ENCODE data around the gene SNRPD2.

SNRPD2 gene

DNA sequence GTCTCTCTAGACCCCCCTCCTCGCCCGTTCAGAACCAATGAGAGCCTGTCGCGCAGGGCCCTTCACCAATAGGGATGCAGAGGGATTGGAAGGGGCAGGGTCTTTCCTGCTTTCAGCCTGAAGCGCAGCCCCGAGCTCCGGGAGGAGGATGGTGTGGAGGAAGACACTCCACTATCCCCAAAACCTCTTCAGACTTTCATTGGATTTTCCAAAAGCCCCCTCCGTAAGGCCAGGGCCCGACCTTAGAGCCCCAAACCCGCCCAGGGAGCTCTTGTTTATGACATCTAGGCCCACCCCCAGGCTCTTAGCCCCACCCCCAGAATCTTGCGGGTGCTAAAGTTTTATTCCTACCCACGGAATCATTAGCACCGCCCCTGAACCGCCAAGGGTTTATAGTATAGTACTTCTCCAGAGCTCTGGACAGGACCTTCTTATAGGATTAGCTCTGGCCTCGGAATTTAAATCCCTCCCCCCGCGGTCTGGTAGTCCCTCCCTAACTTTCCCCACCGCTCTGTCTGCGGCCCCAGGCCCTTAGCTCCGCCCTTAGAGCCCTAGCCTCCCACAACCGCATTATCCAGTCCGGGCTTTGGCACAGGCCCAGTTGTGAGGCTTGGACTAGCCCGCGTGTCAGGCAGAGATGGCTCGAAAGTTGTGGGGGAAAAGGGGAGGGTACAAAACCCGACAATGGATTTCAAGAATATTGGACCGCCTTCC lies 46.0 kb downstream of the SNRPD2 start:
- Histone ChIP-seq H3K27ac (ENCODE audit: low read length) (no peak overlapping the region), H3K4me3 (ENCODE audit: low read length) (peak overlapping the region; percentile 63), H3K36me3 (ENCODE audit: control insufficient read depth, low read depth, low read length) (no peaks in the 10 kb centered on the region), H3K4me1 (ENCODE audit: control insufficient read depth, low read depth, low read length) (peaks cover 10% of the 10 kb centered on the region), H3K27me3 (ENCODE audit: control insufficient read depth, insufficient read depth, low read length) (peaks cover 23% of the 10 kb centered on the region), H3K9ac (ENCODE audit: low read length) (no peak overlapping the region), H3K9me3 (ENCODE audit: control insufficient read depth, low read depth, low read length) (no peaks in the 10 kb centered on the region)

DNA sequence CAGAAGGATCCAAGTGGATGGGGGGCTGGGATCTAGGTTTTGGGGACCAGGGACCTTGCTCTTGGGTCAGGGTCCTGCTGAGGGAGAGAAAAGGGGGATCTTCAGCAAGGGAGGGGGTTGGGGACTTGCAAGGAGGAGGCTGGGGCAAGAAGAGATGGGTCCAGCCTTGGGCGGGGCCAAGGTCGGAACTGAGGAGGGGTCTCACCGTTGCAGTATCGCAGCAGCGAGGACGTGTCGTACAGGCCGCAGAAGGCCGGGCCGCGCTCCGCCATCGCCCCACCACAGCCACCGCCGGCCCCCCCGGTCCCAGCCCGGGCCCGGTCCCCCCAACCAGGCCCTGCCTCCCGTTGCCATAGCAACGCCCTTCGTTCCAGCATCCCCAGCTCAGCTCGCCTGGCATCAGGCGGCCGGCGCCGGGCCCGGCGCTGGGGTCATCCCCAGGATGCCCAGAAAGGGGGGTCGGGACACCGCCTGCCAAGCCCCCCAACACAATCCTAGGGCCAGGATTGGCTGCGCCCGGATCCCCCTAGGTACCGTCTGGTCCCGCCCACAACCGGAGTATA lies 46.6 kb downstream of the SNRPD2 start:
- H3K27me3 ChIP-seq (ENCODE audit: control insufficient read depth, insufficient read depth, low read length) = peaks cover 23% of the 10 kb centered on the region
- H3K36me3 ChIP-seq (ENCODE audit: control insufficient read depth, low read depth, low read length) = no peaks in the 10 kb centered on the region
- no peak overlapping the region for H3K27ac ChIP-seq (ENCODE audit: low read length)
- no peak overlapping the region for H3K9ac ChIP-seq (ENCODE audit: low read length)
- no peaks in the 10 kb centered on the region for H3K9me3 ChIP-seq (ENCODE audit: control insufficient read depth, low read depth, low read length)
- H3K4me1 ChIP-seq (ENCODE audit: control insufficient read depth, low read depth, low read length) = peaks cover 10% of the 10 kb centered on the region
- H3K4me3 ChIP-seq (ENCODE audit: low read length) = peak overlapping the region; percentile 63

- Histone ChIP-seq H3K27ac (ENCODE audit: low read length) (no peak overlapping the region), H3K9ac (ENCODE audit: low read length) (no peak overlapping the region), H3K4me3 (ENCODE audit: low read length) (peak overlapping the region; percentile 80), H3K9me3 (ENCODE audit: control insufficient read depth, low read depth, low read length) (no peaks in the 10 kb centered on the region), H3K36me3 (ENCODE audit: control insufficient read depth, low read depth, low read length) (no peaks in the 10 kb centered on the region), H3K4me1 (ENCODE audit: control insufficient read depth, low read depth, low read length) (peaks cover 10% of the 10 kb centered on the region), H3K27me3 (ENCODE audit: control insufficient read depth, insufficient read depth, low read length) (peaks cover 23% of the 10 kb centered on the region)
Measured at GRCh38 chr19:45643927-45644771, 47.6 kb downstream of the SNRPD2 start.

- Histone ChIP-seq H3K9me3 (ENCODE audit: control insufficient read depth, low read depth, low read length) (no peaks in the 10 kb centered on the region), H3K27ac (ENCODE audit: low read length) (no peak overlapping the region), H3K4me3 (ENCODE audit: low read length) (peak overlapping the region; percentile 80), H3K9ac (ENCODE audit: low read length) (no peak overlapping the region), H3K27me3 (ENCODE audit: control insufficient read depth, insufficient read depth, low read length) (peaks cover 23% of the 10 kb centered on the region), H3K4me1 (ENCODE audit: control insufficient read depth, low read depth, low read length) (peaks cover 10% of the 10 kb centered on the region), H3K36me3 (ENCODE audit: control insufficient read depth, low read depth, low read length) (no peaks in the 10 kb centered on the region)
Measured at GRCh38 chr19:45643024-45643926, 48.5 kb downstream of the SNRPD2 start.

DNA sequence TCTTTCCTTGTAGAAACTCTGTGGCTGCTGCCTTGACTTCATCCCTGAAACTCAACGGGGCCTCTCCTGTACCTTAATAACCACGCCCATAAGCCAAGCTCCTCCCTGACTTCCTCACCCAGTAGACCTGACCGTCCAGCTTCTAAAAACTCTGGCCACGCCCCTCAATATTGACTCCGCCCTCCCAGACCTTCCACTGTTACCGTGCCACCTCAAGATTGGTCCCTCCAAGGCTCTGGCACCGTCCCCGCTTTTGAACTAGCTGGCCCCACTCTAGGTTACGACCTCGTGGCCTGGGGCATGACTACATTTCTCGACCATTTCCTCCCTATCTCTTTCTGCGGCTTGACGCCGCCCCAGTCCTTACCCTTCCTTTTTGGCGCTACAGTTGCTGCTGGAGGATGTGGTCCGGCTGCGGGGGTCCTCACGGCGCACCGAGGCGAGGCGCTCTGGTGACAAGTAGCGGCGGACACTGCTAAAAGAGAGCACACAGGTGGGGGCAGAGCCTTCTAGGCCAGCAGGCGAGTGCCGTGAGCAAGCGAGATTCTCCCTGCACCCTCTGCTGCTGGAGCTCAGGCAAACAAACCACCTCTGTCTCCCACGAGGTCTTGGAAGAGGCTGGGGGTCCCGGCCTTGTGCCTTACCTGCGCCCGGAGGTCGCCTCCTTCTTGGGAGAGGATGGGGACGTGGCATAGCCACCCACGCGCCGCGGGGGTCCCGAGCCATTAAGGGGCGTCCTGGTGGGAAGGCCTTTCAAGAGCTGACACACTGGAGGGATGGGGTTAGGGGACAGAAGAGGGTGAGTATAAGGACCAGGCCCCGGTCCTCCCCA lies 50.3 kb downstream of the SNRPD2 start:
- Histone ChIP-seq H3K27ac (ENCODE audit: low read length) (no peak overlapping the region), H3K4me3 (ENCODE audit: low read length) (peak overlapping the region; percentile 61), H3K4me1 (ENCODE audit: control insufficient read depth, low read depth, low read length) (peaks cover 16% of the 10 kb centered on the region), H3K9ac (ENCODE audit: low read length) (no peak overlapping the region), H3K36me3 (ENCODE audit: control insufficient read depth, low read depth, low read length) (no peaks in the 10 kb centered on the region), H3K27me3 (ENCODE audit: control insufficient read depth, insufficient read depth, low read length) (peaks cover 23% of the 10 kb centered on the region), H3K9me3 (ENCODE audit: control insufficient read depth, low read depth, low read length) (no peaks in the 10 kb centered on the region)

GRCh38 chr19:45640849-45641273 lies 50.9 kb downstream of the SNRPD2 start:
- peaks cover 23% of the 10 kb centered on the region for H3K27me3 ChIP-seq (ENCODE audit: control insufficient read depth, insufficient read depth, low read length)
- peak overlapping the region; percentile 61 for H3K4me3 ChIP-seq (ENCODE audit: low read length)
- H3K9me3 ChIP-seq (ENCODE audit: control insufficient read depth, low read depth, low read length) = no peaks in the 10 kb centered on the region
- H3K4me1 ChIP-seq (ENCODE audit: control insufficient read depth, low read depth, low read length) = peaks cover 16% of the 10 kb centered on the region
- no peak overlapping the region for H3K27ac ChIP-seq (ENCODE audit: low read length)
- no peak overlapping the region for H3K9ac ChIP-seq (ENCODE audit: low read length)
- no peaks in the 10 kb centered on the region for H3K36me3 ChIP-seq (ENCODE audit: control insufficient read depth, low read depth, low read length)

DNA sequence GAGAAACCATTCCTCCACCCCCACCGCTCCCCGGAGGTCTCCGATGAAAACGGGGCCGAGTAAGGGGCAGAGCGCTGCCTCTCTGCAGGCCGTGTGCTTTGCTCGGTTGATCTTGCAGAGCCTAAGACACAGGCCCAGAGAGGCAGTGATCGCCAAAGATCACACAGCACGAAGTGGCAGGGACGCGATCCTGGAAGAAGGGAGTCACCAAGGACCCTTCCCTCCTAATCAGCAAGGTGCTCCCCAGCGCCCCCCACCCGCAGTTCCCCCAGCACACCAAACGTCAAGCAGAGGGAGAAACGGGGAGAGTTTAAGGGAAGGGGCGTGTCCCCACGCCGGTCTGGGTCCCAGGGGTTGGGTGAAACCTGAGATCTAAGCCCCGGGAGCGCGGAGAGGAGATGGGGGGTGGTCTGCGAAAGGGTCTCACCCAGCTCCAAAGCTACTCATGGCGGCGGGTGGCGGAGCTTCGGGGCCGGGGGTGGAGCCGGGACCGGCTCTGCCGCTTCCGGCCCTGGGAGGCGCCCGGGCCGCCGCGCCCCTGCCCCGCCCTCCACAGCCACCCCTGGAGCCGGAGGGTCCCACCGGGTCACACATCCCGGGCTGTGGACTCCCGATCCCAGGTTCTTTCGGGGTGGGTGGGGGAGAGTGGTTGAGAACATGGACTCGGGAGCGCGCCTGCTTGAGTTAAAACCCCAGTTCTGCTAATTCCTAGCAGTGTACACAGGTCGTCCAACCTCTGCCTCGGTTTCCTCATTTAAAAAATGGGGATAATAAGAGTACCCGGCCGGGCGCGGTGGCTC lies 52.6 kb downstream of the SNRPD2 start, which contains the start of gene EML2:
Gene EML2, minus strand, starts transcription at position 468 of the 800 bp plus-strand sequence. Its CDS starts 21 bp downstream, at position 447.
- Histone ChIP-seq H3K4me1 (ENCODE audit: control insufficient read depth, low read depth, low read length) (peaks cover 11% of the 10 kb centered on the region), H3K27ac (ENCODE audit: low read length) (no peak within 1 kb of the TSS), H3K27me3 (ENCODE audit: control insufficient read depth, insufficient read depth, low read length) (peaks cover 13% of the 10 kb centered on the region), H3K36me3 (ENCODE audit: control insufficient read depth, low read depth, low read length) (no peaks in the 10 kb centered on the region), H3K9me3 (ENCODE audit: control insufficient read depth, low read depth, low read length) (no peaks in the 10 kb centered on the region), H3K9ac (ENCODE audit: low read length) (no peak within 1 kb of the TSS), H3K4me3 (ENCODE audit: low read length) (peak within 1 kb of the TSS; percentile 62)

DNA sequence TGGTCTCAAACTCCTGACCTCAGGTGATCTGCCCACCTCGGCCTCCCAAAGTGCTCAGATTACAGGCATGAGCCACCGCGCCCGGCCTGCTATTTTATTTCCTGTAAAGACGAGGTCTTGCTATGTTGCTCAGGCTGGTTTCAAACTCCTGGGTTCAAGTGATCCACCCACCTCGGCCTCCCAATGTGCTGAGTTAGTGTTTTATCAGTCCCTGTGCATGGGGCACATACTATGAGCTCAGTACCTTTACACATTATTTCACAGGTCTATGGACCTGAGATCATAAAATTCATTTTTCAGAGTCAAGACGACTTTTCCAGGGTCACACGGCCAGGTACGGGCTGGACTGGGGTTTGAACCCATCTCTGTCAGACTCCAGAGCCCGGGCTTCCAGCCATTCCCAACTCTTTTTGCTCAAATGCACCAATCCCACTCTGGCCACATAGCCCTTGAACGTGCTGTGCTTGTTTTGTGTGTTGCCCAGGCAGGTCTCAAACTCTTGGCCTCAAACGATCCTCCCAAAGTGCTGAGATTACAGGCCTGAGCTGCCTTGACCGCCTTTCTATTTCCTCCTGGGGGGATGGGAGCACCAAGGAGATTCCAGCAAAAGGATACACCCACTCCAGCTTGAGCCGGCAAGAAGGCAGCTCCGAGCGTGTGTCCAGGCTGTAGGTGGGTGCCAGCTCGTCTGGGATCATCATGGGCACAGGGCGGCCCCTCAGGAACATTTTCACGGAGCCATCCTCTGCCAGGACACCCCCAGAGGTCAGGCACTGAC lies 53.7 kb downstream of the SNRPD2 start:
- Histone ChIP-seq H3K4me1 (ENCODE audit: control insufficient read depth, low read depth, low read length) (peaks cover 6% of the 10 kb centered on the region), H3K9me3 (ENCODE audit: control insufficient read depth, low read depth, low read length) (no peaks in the 10 kb centered on the region), H3K9ac (ENCODE audit: low read length) (no peak overlapping the region), H3K36me3 (ENCODE audit: control insufficient read depth, low read depth, low read length) (no peaks in the 10 kb centered on the region), H3K4me3 (ENCODE audit: low read length) (peak overlapping the region; percentile 62), H3K27ac (ENCODE audit: low read length) (no peak overlapping the region), H3K27me3 (ENCODE audit: control insufficient read depth, insufficient read depth, low read length) (peaks cover 6% of the 10 kb centered on the region)
